A673 (cell line): Measurements from ENCODE around the gene MALT1. TPM values are rescaled to one million over a fixed set of nuclear protein-coding genes. Genes with fewer than 3 reads are reported as not detected.

Experiments used
- BruUV-seq: library from RNA; stranded (reverse); fragments of 400-500 nt; replicated peaks from 2 replicates; lab custom pipeline; 2021; lab: Mats Ljungman, UMichigan
- CTCF ChIA-PET: fragments of 300-600 bp; sonication (Branson Sonifier 250); formaldehyde crosslinking; loops from one replicate; lab custom pipeline; 2022; ENCODE audit warnings: antibody characterized with exemption; lab: Charles Lee
- POLR2A ChIA-PET: fragments of 300-600 bp; sonication (Branson Sonifier 250); formaldehyde crosslinking; loops from one replicate; lab custom pipeline; 2022; ENCODE audit warnings: antibody characterized with exemption; ENCODE audit not compliant: low non-redundant PET; lab: Charles Lee
- DNase-seq: peaks from one replicate; pipeline ENCODE4 v3.0.0-alpha.2; 2015; ENCODE audit warnings: low spot score
- H3K27ac ChIP-seq: fragments of 200-600 bp; sonication (generic); 2 replicates; pipeline ENCODE4 v1.5.1; 2016; ENCODE audit warnings: mixed run types, low read depth, mild to moderate bottlenecking, mixed read lengths, antibody characterized with exemption, low read length; ENCODE audit not compliant: poor library complexity, severe bottlenecking
- H3K27me3 ChIP-seq: fragments of 200-600 bp; sonication (generic); replicated peaks from 2 replicates; pipeline ENCODE4 v1.6.1; 2017; ENCODE audit warnings: mixed run types, low read depth, mild to moderate bottlenecking, mixed read lengths, antibody characterized with exemption, low read length; ENCODE audit not compliant: insufficient read depth, poor library complexity
- H3K36me3 ChIP-seq: fragments of 200-600 bp; sonication (generic); 2 replicates; pipeline ENCODE4 v1.6.1; 2016; ENCODE audit warnings: mixed run types, mild to moderate bottlenecking, mixed read lengths, antibody characterized with exemption, low read length; ENCODE audit not compliant: insufficient read depth, poor library complexity, severe bottlenecking
- H3K4me1 ChIP-seq: fragments of 200-600 bp; sonication (generic); 2 replicates; pipeline ENCODE4 v1.6.1; 2017; ENCODE audit warnings: mixed run types, mild to moderate bottlenecking, mixed read lengths, antibody characterized with exemption, low read length; ENCODE audit not compliant: insufficient read depth, poor library complexity, severe bottlenecking
- H3K4me3 ChIP-seq: fragments of 200-600 bp; sonication (generic); 2 replicates; pipeline ENCODE4 v1.5.1; 2016; ENCODE audit warnings: low read depth, mixed run types, mild to moderate bottlenecking, mixed read lengths, low read length; ENCODE audit not compliant: poor library complexity, severe bottlenecking
- H3K9me3 ChIP-seq: fragments of 200-600 bp; sonication (generic); 2 replicates; pipeline ENCODE4 v1.6.1; 2016; ENCODE audit warnings: mixed run types, low read depth, mild to moderate bottlenecking, mixed read lengths, antibody characterized with exemption, low read length; ENCODE audit not compliant: poor library complexity, severe bottlenecking
- EZH2 ChIP-seq: fragments of 200-600 bp; sonication (generic); IDR thresholded peaks from 2 replicates; pipeline ENCODE4 v1.6.1; 2017; ENCODE audit warnings: borderline replicate concordance, low read depth, mild to moderate bottlenecking, mixed read lengths, antibody characterized with exemption, low read length; ENCODE audit not compliant: poor library complexity, severe bottlenecking
- intact Hi-C: fragments of 100-400 bp; cut with micrococcal nuclease; formaldehyde crosslinking; loops from one replicate; pipeline ENCODE4 v1.10.0; 2022; ENCODE audit not compliant: unreplicated experiment
- total RNA-seq: library from RNA; stranded (reverse); gene quantifications from 2 replicates; pipeline ENCODE4 v1.2.3, GENCODE V29; 2021
- TF ChIP-seq, protein P1 (sequence below): fragments of 300-800, 200-600 bp; sonication (generic); conservative IDR thresholded peaks from 2 replicates; pipeline ENCODE4 v1.5.1; 2017; ENCODE audit warnings: low read depth, mild to moderate bottlenecking, antibody characterized with exemption, low read length, moderate library complexity, mixed read lengths

MALT1 gene
- total RNA-seq, 1 experiment from 2014 or later: 23.0 TPM

DNA sequence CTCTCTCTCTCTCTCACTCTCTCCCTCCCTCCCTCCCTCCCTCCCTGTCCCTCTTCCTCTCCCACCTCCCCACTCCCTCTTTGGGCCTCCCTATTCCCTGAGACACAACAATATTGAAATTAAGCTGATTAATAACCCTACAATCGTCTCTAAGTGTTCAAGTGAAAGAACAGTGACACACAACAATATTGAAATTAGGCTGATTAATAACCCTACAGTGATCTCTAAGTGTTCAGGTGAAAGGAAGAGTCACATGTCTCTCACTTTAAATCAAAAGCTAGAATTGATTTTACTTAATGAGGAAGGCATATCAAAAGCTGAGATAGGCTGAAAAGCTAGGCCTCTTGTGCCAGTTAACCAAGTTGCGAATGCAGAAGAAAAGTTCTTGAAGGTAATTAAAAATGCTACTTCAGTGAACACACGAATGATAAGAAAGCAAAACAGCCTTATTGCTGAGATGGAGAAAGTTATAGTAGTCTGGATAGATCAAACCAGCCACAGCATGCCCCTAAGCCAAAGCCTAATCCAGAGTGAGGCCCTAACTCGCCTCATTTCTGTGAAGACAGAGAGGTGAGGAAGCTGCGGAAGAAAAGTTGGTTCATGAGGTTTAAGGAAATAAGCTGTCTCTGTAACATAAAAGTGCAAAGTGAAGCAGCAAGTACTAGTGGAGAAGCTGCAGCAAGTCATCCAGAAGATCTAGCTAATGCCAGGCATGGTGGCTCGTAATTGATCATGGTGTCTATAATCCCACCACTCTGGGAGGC is 21.3 kb downstream of the MALT1 start:
- TF ChIP-seq, protein P1, sequence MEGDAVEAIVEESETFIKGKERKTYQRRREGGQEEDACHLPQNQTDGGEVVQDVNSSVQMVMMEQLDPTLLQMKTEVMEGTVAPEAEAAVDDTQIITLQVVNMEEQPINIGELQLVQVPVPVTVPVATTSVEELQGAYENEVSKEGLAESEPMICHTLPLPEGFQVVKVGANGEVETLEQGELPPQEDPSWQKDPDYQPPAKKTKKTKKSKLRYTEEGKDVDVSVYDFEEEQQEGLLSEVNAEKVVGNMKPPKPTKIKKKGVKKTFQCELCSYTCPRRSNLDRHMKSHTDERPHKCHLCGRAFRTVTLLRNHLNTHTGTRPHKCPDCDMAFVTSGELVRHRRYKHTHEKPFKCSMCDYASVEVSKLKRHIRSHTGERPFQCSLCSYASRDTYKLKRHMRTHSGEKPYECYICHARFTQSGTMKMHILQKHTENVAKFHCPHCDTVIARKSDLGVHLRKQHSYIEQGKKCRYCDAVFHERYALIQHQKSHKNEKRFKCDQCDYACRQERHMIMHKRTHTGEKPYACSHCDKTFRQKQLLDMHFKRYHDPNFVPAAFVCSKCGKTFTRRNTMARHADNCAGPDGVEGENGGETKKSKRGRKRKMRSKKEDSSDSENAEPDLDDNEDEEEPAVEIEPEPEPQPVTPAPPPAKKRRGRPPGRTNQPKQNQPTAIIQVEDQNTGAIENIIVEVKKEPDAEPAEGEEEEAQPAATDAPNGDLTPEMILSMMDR: no peak
- TF ChIP-seq EZH2: no peak
- CTCF ChIA-PET: interaction anchor here (0.6 to 0.7 kb wide), 2 partner anchors 152 to 165 kb away, joined by 3 read pairs; no protein-coding TSS in a partner anchor
- intact Hi-C loops: no loop called here
- POLR2A ChIA-PET: no interaction called here
- peaks cover 10% of the 10 kb centered on the region for H3K4me1 ChIP-seq
- no peak overlapping the region for H3K4me3 ChIP-seq
- H3K9me3 ChIP-seq: no peaks in the 10 kb centered on the region
- H3K27ac ChIP-seq: no peak overlapping the region
- DNase-seq: no peak
- no TSS peak for BruUV-seq
- no peaks in the 10 kb centered on the region for H3K27me3 ChIP-seq
- no peaks in the 10 kb centered on the region for H3K36me3 ChIP-seq

DNA sequence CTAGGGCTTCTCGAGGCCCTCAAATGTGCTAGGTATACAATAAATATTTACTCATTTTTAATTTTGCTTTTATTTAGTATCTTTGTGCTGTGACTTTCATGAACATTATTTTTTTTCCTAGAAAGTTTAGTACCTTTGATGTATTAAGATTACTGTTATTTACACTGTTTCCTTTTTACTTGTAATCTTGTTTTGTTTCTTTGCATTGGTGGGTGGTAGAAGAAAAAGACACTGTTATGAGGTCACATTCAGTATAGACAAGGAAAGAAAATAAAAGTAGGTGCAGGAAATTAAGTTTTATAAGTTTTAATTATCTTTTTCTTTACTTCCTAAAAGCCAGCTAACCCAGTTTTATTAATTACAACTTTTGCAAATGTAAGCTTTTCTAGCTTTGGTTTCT is 23.0 kb downstream of the MALT1 start:
- intact Hi-C loops: no loop called here
- no peak for DNase-seq
- no peaks in the 10 kb centered on the region for H3K27me3 ChIP-seq
- BruUV-seq: no TSS peak
- H3K27ac ChIP-seq: no peak overlapping the region
- H3K9me3 ChIP-seq: no peaks in the 10 kb centered on the region
- peaks cover 10% of the 10 kb centered on the region for H3K4me1 ChIP-seq
- TF ChIP-seq, protein P1: no peak
- TF ChIP-seq EZH2: no peak
- H3K4me3 ChIP-seq: no peak overlapping the region
- ChIA-PET POLR2A (no interaction called here), CTCF (no interaction called here)
- no peaks in the 10 kb centered on the region for H3K36me3 ChIP-seq

DNA sequence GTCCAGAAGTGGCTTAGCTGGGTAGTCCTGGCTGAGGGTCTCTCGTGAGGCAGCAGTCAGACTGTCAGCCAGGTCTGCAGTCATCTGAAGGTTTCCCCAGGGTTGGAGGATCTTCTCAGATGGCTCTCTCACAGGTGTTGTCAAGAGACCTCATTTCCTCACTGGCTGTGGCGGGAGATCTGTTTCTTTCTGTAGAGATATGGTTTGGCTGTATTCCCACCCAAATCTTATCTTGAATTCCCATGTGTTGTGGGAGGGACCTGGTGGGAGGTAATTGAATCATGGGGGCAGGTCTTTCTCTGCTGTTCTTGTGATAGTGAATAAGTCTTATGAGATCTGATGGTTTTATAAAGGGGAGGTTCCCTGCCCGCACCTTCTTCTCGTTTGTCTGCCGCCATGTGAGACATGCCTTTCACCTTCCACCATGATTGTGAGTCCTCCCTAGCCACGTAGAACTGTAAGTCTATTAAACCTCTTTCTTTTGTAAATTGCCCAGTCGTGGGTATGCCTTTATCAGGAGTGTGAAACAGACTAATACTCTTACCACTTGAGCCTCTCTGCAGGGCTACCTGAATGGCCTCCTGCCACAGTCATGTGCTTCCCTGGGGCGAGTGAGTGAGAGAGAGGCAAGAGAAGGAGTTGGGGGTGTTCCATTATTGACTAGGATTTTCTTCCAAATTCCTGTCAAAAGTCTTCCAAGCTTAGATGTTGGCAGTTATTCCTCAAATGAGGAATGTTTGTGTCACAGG is 23.6 kb downstream of the MALT1 start:
- H3K36me3 ChIP-seq: no peaks in the 10 kb centered on the region
- DNase-seq: no peak
- H3K4me3 ChIP-seq: no peak overlapping the region
- no peaks in the 10 kb centered on the region for H3K9me3 ChIP-seq
- intact Hi-C loops: no loop called here
- H3K27ac ChIP-seq: no peak overlapping the region
- H3K27me3 ChIP-seq: no peaks in the 10 kb centered on the region
- CTCF ChIA-PET: no interaction called here
- peaks cover 10% of the 10 kb centered on the region for H3K4me1 ChIP-seq
- POLR2A ChIA-PET: no interaction called here
- TF ChIP-seq, protein P1: no peak
- TF ChIP-seq EZH2: no peak
- BruUV-seq: no TSS peak
